Right lobe of liver (tissue), 4 donors: ENCODE results near the gene FIP1L1.

Experiments
- POLR2A ChIP-seq: fragments of 450-650 bp; IDR thresholded peaks from one replicate; pipeline ENCODE4 v1.6.1; 2017; ENCODE audit warnings: antibody characterized with exemption, mild to moderate bottlenecking
- TF ChIP-seq, protein P1 (sequence below), 4 donors: fragments of 200-600 bp in 3 of 4; fragments of 450-650 bp in 1 of 4; IDR thresholded peaks; one replicate each; pipeline versions ENCODE4 v1.5.1 to v1.8.0; 2016 to 2022; ENCODE audit warnings: antibody characterized with exemption in 4 of 4, mild to moderate bottlenecking in 2 of 4
- donor health status: DM: no; HTN: no; CAD: no.
- donor health status: DM: no; HTN: no; CAD: no.
- donor health status: DM: no; HTN: yes; CAD: no.

DNA sequence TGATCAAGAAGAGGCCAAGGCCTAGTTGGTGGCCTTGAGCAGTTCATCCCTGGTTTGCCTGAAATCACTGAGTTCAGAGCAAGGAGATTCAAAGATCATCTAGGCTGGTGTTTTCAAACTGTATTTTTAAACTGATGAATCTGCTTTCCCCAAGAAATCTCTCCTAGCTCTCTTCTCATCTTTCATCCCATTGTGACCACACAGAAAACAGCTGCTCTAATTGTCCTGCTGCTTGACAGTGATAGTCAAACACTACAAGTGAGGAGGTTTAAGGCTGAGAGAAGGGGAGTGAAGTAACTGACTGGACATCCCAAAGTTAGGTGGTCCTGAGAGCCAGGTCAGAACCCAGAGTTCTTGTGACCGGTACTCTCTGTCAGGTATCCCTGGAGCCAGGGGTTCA lies 122.3 kb downstream of the FIP1L1 start:
- TF ChIP-seq, protein P1, sequence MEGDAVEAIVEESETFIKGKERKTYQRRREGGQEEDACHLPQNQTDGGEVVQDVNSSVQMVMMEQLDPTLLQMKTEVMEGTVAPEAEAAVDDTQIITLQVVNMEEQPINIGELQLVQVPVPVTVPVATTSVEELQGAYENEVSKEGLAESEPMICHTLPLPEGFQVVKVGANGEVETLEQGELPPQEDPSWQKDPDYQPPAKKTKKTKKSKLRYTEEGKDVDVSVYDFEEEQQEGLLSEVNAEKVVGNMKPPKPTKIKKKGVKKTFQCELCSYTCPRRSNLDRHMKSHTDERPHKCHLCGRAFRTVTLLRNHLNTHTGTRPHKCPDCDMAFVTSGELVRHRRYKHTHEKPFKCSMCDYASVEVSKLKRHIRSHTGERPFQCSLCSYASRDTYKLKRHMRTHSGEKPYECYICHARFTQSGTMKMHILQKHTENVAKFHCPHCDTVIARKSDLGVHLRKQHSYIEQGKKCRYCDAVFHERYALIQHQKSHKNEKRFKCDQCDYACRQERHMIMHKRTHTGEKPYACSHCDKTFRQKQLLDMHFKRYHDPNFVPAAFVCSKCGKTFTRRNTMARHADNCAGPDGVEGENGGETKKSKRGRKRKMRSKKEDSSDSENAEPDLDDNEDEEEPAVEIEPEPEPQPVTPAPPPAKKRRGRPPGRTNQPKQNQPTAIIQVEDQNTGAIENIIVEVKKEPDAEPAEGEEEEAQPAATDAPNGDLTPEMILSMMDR (IDR thresholded peaks at IDR 0.05): no peak
- no peak for TF ChIP-seq POLR2A
